DND-41 (cell line): ENCODE data around the gene TAF1A.

Source experiments
- ATAC-seq: fragments of 200-7000 bp; cut with Tn5 transposase; 3 replicates; pipeline ENCODE4 v1.9.1; 2021; ENCODE audit warnings: low read depth; ENCODE audit not compliant: insufficient read depth
- DNase-seq: peaks from one replicate; pipeline ENCODE4 v3.0.0-alpha.2; 2020
- H2AFZ ChIP-seq: 2 replicates; pipeline ENCODE4 v1.6.0; 2012; ENCODE audit warnings: low read depth, low read length
- H3K27ac ChIP-seq: 2 replicates; pipeline ENCODE4 v1.5.1; 2012; ENCODE audit warnings: low read length, inconsistent platforms
- H3K27me3 ChIP-seq: fragments of 200-600 bp; sonication (generic); 2 replicates; pipeline ENCODE4 v1.6.0; 2012; ENCODE audit warnings: low read length, mild to moderate bottlenecking, inconsistent platforms; ENCODE audit not compliant: insufficient read depth, poor library complexity
- H3K36me3 ChIP-seq: 2 replicates; pipeline ENCODE4 v1.5.1; 2012; ENCODE audit warnings: low read length, inconsistent platforms; ENCODE audit not compliant: insufficient read depth
- H3K4me1 ChIP-seq: 2 replicates; pipeline ENCODE4 v1.5.1; 2012; ENCODE audit warnings: mild to moderate bottlenecking, low read length; ENCODE audit not compliant: insufficient read depth
- H3K4me2 ChIP-seq: 2 replicates; pipeline ENCODE4 v1.6.0; 2012; ENCODE audit warnings: mild to moderate bottlenecking, moderate library complexity, low read length, inconsistent platforms; ENCODE audit not compliant: insufficient read depth
- H3K4me3 ChIP-seq, 2 experiments: fragments of 200-600 bp in 1 of 2; shearing (Covaris generic) in 1 of 2; 2 replicates each; pipeline ENCODE4 v1.5.1; 2012 to 2016; ENCODE audit warnings: inconsistent platforms in 2 of 2, low read length in 2 of 2, mild to moderate bottlenecking in 2 of 2, low read depth in 1 of 2, moderate library complexity in 1 of 2
- H3K79me2 ChIP-seq: 2 replicates; pipeline ENCODE4 v1.6.0; 2012; ENCODE audit warnings: low read length, inconsistent platforms; ENCODE audit not compliant: insufficient read depth
- H3K9ac ChIP-seq: 2 replicates; pipeline ENCODE4 v1.6.0; 2012; ENCODE audit warnings: low read depth, mild to moderate bottlenecking, inconsistent platforms, low read length, moderate library complexity
- H3K9me3 ChIP-seq: 2 replicates; pipeline ENCODE4 v1.5.1; 2012; ENCODE audit warnings: low read length, moderate library complexity, mild to moderate bottlenecking, inconsistent platforms; ENCODE audit not compliant: insufficient read depth, severe bottlenecking
- H4K20me1 ChIP-seq: 2 replicates; pipeline ENCODE4 v1.6.0; 2012; ENCODE audit warnings: low read length; ENCODE audit not compliant: insufficient read depth
- CTCF ChIP-seq: IDR thresholded peaks from 2 replicates; pipeline ENCODE4 v1.5.1; 2012; ENCODE audit warnings: borderline replicate concordance, low read length, moderate library complexity, mild to moderate bottlenecking; ENCODE audit not compliant: poor library complexity, severe bottlenecking; ENCODE audit errors: extremely low read depth
- EZH2 ChIP-seq: IDR thresholded peaks from 3 replicates; pipeline ENCODE4 v1.6.1; 2012; ENCODE audit warnings: borderline replicate concordance, low read depth, mild to moderate bottlenecking, moderate library complexity, low read length, inconsistent platforms; ENCODE audit not compliant: severe bottlenecking

TAF1A gene

GRCh38 chr1:222557148-222557547, 32.6 kb downstream of the TAF1A start:
- DNase-seq, result no peak
- H3K36me3 ChIP-seq, result peaks cover 62% of the 10 kb centered on the region
- H3K27me3 ChIP-seq, result no peaks in the 10 kb centered on the region
- no peak for ATAC-seq
- H2AFZ ChIP-seq, result no peak overlapping the region
- no peaks in the 10 kb centered on the region for H3K9me3 ChIP-seq
- H3K9ac ChIP-seq, result no peak overlapping the region
- TF ChIP-seq CTCF (no peak), EZH2 (no peak)
- no peak overlapping the region for H3K27ac ChIP-seq
- H3K4me2 ChIP-seq, result no peak overlapping the region
- no peaks in the 10 kb centered on the region for H3K4me1 ChIP-seq
- no peak overlapping the region for H3K4me3 ChIP-seq
- H3K79me2 ChIP-seq, result no peaks in the 10 kb centered on the region
- H4K20me1 ChIP-seq, result no peaks in the 10 kb centered on the region

DNA sequence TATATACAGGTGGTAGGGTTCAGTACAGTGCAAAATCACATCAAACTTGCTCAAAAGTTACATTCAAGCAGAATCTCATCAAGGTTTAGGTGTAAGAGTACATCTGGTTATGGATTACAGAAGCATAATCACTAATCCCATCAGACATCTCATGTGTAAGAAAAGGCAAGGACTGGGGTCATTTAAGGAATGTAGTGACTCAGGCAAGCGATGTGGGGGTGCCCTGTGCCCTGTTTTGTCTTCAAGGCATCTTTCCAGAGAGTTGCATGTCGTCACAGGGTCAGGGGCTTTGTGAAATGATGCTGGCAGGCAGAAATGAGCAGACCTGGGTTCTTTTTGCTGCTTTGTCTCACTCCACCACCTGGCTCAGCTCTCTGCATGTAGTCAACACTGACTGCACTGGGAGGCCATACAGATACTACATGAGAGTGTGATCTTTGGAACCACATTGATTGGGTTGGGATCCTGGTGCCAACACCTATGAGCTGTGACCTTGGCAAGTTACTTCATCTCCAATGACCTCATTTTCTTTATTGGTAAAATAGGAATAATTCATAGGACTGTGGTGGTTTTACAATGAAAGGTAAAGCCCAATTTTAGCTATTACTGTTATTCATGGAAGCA, 33.6 kb downstream of the TAF1A start:
- H3K27me3 ChIP-seq, result no peaks in the 10 kb centered on the region
- no peaks in the 10 kb centered on the region for H4K20me1 ChIP-seq
- H2AFZ ChIP-seq, result no peak overlapping the region
- H3K4me2 ChIP-seq, result no peak overlapping the region
- no peak overlapping the region for H3K9ac ChIP-seq
- H3K36me3 ChIP-seq, result peaks cover 53% of the 10 kb centered on the region
- ATAC-seq (no peak), DNase-seq (no peak)
- H3K9me3 ChIP-seq, result no peaks in the 10 kb centered on the region
- H3K27ac ChIP-seq, result no peak overlapping the region
- no peaks in the 10 kb centered on the region for H3K79me2 ChIP-seq
- H3K4me3 ChIP-seq, result no peak overlapping the region
- no peaks in the 10 kb centered on the region for H3K4me1 ChIP-seq
- TF ChIP-seq EZH2 (no peak), CTCF (no peak)

DNA sequence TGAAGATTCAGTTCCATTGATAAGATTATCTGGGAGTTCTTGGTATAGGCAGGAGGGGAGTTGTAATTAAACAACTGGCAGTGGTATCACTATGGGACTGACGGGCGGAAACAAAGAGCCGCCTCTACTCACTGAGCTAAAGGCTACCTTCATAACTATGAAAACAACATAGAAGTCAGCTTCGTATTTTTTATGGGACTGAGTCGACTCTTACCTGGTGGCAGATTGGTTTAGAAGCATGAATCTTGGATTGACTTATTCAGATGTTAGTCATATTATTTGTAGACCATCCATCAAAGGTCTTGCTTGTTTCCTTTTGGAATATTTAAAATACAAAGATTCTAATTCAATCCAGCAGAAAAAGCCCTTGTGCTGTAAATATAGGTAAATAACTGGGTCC, 35.6 kb downstream of the TAF1A start:
- ATAC-seq (no peak), DNase-seq (no peak)
- Histone ChIP-seq H3K36me3 (peaks cover 35% of the 10 kb centered on the region), H3K27ac (no peak overlapping the region), H3K4me2 (no peak overlapping the region), H3K9me3 (no peaks in the 10 kb centered on the region), H3K79me2 (no peaks in the 10 kb centered on the region), H3K9ac (no peak overlapping the region), H4K20me1 (no peaks in the 10 kb centered on the region), H2AFZ (no peak overlapping the region), H3K27me3 (no peaks in the 10 kb centered on the region), H3K4me3 (no peak overlapping the region), H3K4me1 (no peaks in the 10 kb centered on the region)
- TF ChIP-seq EZH2 (no peak), CTCF (no peak)
